ENCODE results near the gene ARL14EP.
A peak's percentile ranks its signal among the peaks of the same experiment; 100 is the strongest.

ARL14EP gene

GRCh38 chr11:30345644-30346043, 22.7 kb downstream of the ARL14EP start:
- Histone ChIP-seq H3F3A (ENCODE audit: insufficient read depth, low read length) (peaks cover 24% of the 10 kb centered on the region), H3K9me3 (replicated peaks; ENCODE audit: insufficient read depth, low read length) (no peaks in the 10 kb centered on the region)
- TF ChIP-seq EZH2 (optimal IDR thresholded peaks at IDR 0.05; ENCODE audit: low read depth, low read length): no peak
- TF ChIP-seq EZH2phosphoT487 (IDR thresholded peaks at IDR 0.05; ENCODE audit: low read length): no peak
- TF ChIP-seq CTCF (IDR thresholded peaks at IDR 0.05; ENCODE audit: low read length): no peak

GRCh38 chr11:30346068-30346688, 23.3 kb downstream of the ARL14EP start:
- Histone ChIP-seq H3K27ac (ENCODE audit: low read length) (no peak overlapping the region), H3F3A (ENCODE audit: insufficient read depth, low read length) (peaks cover 24% of the 10 kb centered on the region), H2AFZ (ENCODE audit: low read length) (no peak overlapping the region), H3K4me3 (ENCODE audit: low read length) (no peak overlapping the region), H3K9me3 (replicated peaks; ENCODE audit: insufficient read depth, low read length) (no peaks in the 10 kb centered on the region), H3K9ac (ENCODE audit: low read length) (no peak overlapping the region), H4K20me1 (ENCODE audit: insufficient read depth, low read length) (no peaks in the 10 kb centered on the region), H3K4me1 (ENCODE audit: low read length) (peaks cover 32% of the 10 kb centered on the region), H3K9me2 (replicated peaks; ENCODE audit: insufficient read depth, low read length) (no peaks in the 10 kb centered on the region), H3K27me3 (replicated peaks; ENCODE audit: insufficient read depth, low read length) (no peaks in the 10 kb centered on the region), H3K79me2 (ENCODE audit: low read length) (no peaks in the 10 kb centered on the region), H3K4me2 (ENCODE audit: low read depth, low read length) (no peak overlapping the region), H3K36me3 (replicated peaks; ENCODE audit: insufficient read depth, low read length) (no peaks in the 10 kb centered on the region)
- peak; percentile 72 for DNase-seq
- TF ChIP-seq EZH2 (optimal IDR thresholded peaks at IDR 0.05; ENCODE audit: low read depth, low read length) (no peak), CTCF (IDR thresholded peaks at IDR 0.05; ENCODE audit: low read length) (peak; percentile 56)

More at GRCh38 chr11:30345644-30346043, 22.7 kb downstream of the ARL14EP start:
- Histone ChIP-seq H4K20me1 (ENCODE audit: insufficient read depth, low read length) (no peaks in the 10 kb centered on the region), H3K27me3 (replicated peaks; ENCODE audit: insufficient read depth, low read length) (no peaks in the 10 kb centered on the region), H3K27ac (ENCODE audit: low read length) (no peak overlapping the region), H3K4me1 (ENCODE audit: low read length) (peaks cover 32% of the 10 kb centered on the region), H3K79me2 (ENCODE audit: low read length) (no peaks in the 10 kb centered on the region), H2AFZ (ENCODE audit: low read length) (no peak overlapping the region), H3K36me3 (replicated peaks; ENCODE audit: insufficient read depth, low read length) (no peaks in the 10 kb centered on the region), H3K4me2 (ENCODE audit: low read depth, low read length) (no peak overlapping the region), H3K4me3 (ENCODE audit: low read length) (no peak overlapping the region), H3K9me2 (replicated peaks; ENCODE audit: insufficient read depth, low read length) (no peaks in the 10 kb centered on the region), H3K9ac (ENCODE audit: low read length) (no peak overlapping the region)
- no peak for DNase-seq

DNA sequence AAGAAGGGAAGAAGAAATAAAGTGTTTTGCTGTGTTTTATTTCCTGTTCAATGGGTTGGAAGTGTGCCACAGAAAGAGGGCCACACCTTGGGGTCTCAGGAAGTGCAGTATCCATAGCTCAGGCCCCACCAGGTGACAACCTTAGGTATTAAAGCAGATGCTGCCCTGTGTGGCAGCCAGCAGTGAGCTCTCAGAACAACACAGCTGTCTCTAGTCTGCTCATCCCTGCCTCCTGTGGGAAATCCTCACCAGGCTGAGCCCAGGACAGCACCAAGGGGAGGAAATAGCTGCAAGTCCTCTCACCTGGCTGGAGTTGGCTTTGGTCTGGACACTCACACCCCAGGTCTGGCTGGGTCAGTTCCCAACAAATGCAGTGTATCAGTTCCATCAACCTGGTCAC, 25.1 kb downstream of the ARL14EP start:
- TF ChIP-seq EZH2 (optimal IDR thresholded peaks at IDR 0.05; ENCODE audit: low read depth, low read length): no peak
- no peak for TF ChIP-seq CTCF (IDR thresholded peaks at IDR 0.05; ENCODE audit: low read length)
- TF ChIP-seq EZH2phosphoT487 (IDR thresholded peaks at IDR 0.05; ENCODE audit: low read length): no peak
- Histone ChIP-seq H3K4me1 (ENCODE audit: low read length) (peaks cover 18% of the 10 kb centered on the region), H3K27me3 (replicated peaks; ENCODE audit: insufficient read depth, low read length) (no peaks in the 10 kb centered on the region), H3K27ac (ENCODE audit: low read length) (no peak overlapping the region), H4K20me1 (ENCODE audit: insufficient read depth, low read length) (no peaks in the 10 kb centered on the region), H3K9ac (ENCODE audit: low read length) (no peak overlapping the region), H3F3A (ENCODE audit: insufficient read depth, low read length) (peaks cover 10% of the 10 kb centered on the region; the same call in 1 of the 2 replicates), H2AFZ (ENCODE audit: low read length) (no peak overlapping the region), H3K9me2 (replicated peaks; ENCODE audit: insufficient read depth, low read length) (no peaks in the 10 kb centered on the region), H3K9me3 (replicated peaks; ENCODE audit: insufficient read depth, low read length) (no peaks in the 10 kb centered on the region), H3K4me2 (ENCODE audit: low read depth, low read length) (no peak overlapping the region), H3K36me3 (replicated peaks; ENCODE audit: insufficient read depth, low read length) (no peaks in the 10 kb centered on the region), H3K79me2 (ENCODE audit: low read length) (no peaks in the 10 kb centered on the region), H3K4me3 (ENCODE audit: low read length) (no peak overlapping the region)
- DNase-seq: no peak

All from MM.1S (cell line).